GM18507 (cell line): ENCODE results near the gene BLTP2.
"Not testable (repeated sequence)": the region's sequence is repeated elsewhere in the genome, so short reads cannot be mapped to it uniquely, and the experiment has no call there.

Source experiments
- DNase-seq: peaks from one replicate; pipeline ENCODE4 v3.0.0; 2011; ENCODE audit warnings: low read depth; ENCODE audit not compliant: insufficient read length; ENCODE audit errors: extremely low spot score
- FAIRE-seq: peaks from 2 replicates; lab custom pipeline; 2011; peaks lifted over from hg19 to GRCh38; lab: Jason Lieb, UNC

The BLTP2 gene

DNA sequence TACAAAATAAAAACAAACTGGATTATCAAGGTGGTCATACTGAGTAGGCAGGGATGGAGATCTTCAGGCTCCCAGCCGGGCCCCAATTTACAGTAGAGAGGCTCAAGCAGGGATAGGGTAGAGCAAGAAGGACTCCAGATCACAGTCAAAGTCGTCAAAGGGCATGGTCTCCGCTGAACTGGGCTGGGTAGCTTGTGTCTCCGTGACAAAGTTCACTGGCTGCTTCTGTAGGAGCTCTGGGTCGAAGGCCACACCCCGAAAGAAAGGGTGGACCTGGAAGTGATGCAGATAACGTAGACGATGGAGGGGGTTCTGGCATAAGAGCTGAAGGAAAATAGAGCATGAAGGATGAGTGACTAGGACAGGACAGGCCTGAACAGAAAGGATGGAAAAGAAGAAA is 34.6 kb downstream of the BLTP2 start:
- DNase-seq, result no peak
- no peak for FAIRE-seq

DNA sequence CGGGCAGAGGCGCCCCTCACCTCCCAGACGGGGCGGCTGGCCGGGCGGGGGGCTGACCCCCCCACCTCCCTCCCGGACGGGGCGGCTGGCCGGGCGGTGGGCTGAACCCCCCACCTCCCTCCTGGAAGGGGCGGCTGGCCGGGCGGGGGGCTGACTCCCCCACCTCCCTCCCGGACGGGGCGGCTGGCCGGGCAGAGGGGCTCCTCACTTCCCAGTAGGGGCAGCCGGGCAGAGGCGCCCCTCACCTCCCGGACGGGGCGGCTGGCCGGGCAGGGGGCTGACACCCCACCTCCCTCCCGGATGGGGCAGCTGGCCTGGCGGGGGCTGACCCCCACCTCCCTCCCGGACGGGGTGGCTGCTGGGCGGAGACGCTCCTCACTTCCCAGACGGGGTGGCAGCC is 40.9 kb downstream of the BLTP2 start:
- not testable (repeated sequence) for DNase-seq, FAIRE-seq

DNA sequence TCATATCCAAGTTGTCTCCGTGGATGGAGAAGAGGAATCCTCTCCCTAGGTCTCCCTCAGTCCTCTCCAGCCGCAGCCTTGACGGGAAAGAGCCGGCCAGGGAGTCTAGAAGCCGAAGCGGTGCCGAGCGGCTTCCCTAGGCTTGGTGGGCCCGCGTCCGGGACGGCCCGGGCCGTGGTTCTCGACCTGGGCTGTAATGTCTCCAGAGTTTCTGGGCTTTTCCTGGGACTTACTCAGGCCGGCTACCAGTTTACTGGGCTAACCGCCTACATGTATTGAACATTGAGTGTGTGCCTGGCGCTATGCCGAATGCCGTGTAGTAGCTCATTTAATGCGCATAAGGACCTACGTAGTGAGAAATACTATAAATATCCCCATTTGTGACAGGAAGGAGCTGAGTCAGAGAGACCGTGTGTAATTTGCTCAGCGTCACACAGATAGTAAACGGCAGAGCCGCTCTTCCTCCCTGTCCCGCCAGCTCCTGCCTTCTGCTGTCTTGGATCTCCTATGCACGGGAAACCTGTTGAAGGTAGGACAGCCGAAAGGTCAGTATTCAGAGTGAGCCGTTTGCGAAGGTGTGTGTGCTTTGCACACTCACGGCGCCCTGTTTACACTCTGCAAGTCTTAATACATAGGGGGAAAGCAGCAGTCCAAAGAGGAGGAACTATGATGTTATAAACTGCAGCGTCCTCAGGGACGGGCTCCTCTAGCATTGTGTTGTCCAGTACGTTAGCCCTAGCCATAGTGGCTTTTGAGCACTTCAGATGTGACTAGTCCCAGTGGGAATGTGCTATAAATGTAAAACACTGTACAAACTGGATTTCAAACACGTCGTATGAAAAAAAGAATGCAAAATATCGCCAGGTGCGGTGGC is 45.4 kb downstream of the BLTP2 start:
- DNase-seq (peak; percentile 23), FAIRE-seq (peak; percentile 35)

DNA sequence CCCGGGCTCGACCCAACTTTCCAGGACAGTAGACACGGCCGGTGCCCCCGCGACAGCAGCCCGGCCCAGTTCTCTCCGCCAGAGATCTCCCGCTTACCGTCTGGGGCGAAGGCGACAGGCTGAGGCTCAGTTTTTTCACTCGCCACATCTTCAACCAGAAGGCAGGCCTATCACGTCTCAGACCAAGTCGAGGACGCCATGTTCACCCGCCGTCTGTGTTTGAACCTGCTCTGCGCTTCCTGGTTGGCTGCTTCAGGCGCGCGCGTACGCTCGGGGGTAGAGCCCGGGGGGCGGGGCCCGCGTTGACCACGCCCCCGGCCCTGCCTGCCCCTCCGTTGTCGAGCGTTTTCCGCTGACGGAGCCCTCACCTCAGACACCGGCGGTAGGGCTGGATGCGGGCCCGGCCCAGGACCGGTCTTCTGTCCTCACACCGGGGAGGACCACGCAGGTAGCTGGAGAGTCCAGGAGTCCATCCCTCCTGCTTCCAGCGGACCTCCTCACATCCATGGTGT is 46.1 kb downstream of the BLTP2 start, which contains the start of gene SPAG5:
TSS of gene SPAG5 (minus strand) at position 227 of the 512 bp plus-strand sequence. CDS start at position 148, 79 bp downstream.
- DNase-seq (peak; percentile 97), FAIRE-seq (peak; percentile 87)

GRCh38 chr17:28598389-28598788 is 46.6 kb downstream of the BLTP2 start:
- FAIRE-seq (no peak), DNase-seq (no peak)

DNA sequence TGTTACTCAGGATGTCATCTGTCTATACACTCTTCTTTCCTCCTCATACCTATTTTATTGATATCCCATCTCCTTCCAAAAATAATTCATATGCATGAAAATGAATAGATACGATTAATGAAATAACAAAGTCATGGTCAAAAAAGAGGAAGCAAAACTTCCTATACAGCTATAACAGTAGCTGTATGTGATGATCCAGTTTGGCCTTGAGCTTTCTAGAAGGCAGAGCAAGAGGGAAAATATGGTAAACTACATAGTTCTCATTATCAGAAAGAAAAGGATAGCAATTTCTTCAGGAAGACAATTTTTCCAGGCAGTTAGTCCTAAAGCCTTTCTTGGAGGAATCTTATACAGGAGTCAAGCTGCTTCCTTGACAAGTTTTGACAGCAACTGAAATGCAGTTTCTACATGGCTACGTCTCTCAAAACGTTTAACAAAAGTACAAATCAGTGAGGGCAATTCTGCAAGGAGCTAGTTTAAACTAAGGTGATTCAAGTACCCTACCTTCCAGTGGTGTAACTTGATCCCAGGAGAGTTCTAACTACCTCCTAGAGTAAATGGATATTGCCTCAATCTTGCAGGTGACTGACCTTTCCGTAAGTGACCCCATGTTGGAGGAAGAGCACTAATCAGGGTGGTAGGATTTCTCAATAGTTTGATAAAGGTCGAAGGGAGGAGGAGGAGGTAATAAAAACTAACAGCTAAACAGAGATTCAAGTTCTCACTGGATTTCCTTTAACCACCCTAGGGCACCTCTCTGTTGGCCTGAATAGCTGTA is 47.2 kb downstream of the BLTP2 start:
- FAIRE-seq, result no peak
- DNase-seq, result no peak
